Measurements from ENCODE around the gene ZBTB20.

The ZBTB20 gene

DNA sequence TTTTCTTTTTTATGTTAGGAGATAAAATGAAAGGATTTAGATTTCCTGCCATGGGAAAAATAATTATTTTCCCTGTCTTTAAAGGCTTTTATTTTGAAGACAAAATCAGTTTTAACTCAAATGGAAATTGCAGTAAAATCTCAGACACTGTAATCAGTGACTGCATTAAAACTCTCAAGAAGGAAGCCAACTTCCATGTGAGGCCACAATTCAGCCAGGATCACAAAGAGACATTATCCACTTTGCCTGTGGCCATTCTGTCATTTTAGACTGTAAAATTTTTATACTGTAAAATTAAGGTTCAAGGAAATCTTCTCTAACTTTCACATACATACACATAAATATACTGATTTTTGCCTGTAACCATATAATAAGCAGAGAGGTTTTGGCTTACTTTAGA, 549.2 kb downstream of the ZBTB20 start:
- in situ Hi-C loops (cut with HindIII; ENCODE audit: low sequenced_read_pairs), result no loop called here

DNA sequence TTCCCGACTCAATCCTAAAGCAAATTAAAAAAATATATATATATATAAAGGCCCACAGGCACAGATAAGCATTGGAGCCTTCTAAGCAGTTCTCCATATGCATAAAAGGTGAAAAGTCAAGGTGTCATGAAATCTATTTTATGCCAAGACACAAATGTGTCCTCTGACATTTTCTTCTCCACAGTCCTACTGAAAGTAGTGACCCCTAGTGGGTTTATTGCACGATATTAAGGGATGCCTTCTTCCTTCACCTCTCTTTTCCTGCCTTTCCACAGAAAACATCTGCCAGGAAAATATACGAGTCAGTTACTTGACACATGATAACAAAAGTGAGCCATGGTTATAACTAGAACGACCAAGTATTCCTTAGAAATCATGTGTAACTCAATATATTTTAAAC, 550.1 kb downstream of the ZBTB20 start:
- in situ Hi-C loops (cut with HindIII; ENCODE audit: low sequenced_read_pairs), result no loop called here

DNA sequence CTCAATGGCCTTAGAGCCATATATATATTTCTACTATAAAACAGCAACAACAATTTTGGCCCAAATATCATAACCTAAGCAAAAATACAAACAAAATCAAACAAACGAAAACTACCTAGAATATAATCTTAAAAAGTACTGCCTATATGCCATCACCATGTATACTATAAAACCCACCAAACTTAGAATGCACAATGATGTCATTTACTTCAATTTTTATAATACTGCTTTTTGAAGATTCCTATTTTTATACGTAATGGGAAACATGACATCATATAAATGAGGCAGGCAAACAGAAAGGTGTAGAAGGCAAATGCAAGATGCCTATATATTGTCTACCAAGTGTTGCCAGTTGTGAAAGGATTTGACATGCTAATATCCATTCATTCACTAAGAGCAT, 550.9 kb downstream of the ZBTB20 start:
- in situ Hi-C loops (cut with HindIII; ENCODE audit: low sequenced_read_pairs), result no loop called here

DNA sequence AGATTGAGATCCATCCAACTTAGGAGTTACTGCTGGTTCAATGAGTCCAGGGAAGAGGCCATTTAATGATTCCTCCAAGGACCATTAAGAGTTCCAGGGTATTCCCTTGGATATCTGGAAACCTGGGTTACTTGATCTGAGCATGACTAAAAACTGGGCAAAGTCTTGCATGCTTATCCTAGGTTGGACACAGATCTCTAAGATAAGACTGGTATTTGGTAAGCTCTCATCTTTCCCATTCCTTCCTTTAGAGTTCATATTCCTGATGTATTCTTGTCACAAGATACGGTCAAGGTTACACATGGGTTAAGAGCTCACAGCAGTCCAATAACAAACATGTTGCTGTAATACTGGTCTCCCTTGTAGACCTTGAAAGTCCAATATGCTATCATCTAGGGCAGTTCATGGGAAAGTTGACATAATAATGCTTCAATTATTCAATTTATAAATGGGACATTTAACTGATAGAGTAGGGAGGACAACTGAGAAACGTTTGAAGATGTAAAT, 551.5 kb downstream of the ZBTB20 start:
- in situ Hi-C loops (cut with HindIII; ENCODE audit: low sequenced_read_pairs), result no loop called here

DNA sequence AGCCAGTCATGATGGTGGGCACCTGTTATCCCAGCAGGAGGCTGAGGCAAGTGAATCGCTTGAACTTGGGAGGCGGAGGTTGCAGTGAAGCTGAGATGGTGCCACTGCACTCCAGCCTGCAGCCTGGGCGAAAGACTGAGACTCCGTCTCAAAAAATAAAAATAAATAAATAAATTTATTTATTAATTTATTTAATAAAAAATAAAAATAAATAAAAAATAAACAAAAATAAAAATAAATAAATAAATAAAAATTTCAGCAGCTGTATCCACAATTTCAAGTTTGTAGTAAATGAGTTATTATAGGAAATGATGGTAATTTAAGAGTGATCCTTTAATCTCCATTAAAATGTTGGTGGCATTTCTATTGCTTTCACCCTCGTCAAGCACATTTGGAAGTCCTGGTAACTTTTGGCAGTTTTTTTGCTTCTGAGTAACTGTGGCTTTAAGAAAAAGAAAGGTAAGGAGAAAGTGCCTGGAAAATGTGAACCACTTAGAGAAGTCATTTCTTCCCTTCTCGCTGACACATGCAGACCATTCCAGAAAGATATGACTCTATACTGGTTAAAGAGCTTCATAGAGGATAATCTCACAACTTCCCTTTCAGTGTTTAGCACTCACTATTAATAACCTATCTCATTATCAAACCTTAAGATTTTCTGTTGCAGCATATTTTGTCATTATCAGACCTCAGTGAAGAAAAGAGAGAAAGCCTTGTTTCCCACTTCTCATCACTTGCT, 556.6 kb downstream of the ZBTB20 start:
- in situ Hi-C loops (cut with HindIII; ENCODE audit: low sequenced_read_pairs), result no loop called here

DNA sequence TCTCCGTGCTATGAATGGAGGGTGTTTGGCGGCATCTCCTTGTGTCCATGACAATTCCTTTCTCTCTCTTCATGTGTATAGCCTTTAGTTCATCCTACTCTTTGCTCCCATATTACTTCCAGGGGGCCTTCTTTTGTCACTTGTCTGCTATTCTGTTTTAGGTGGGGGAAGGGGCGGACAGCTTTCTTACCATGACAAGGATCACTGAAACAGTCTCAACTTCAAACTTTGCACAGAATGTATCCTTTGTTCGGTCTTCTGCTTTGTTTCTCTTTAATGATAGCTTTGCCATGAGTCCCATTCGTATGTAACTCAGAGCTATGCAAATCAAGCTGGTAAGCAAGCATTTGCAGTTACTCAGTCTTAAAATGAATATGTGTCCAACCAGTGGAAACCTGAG, 559.1 kb downstream of the ZBTB20 start:
- in situ Hi-C loops (cut with HindIII; ENCODE audit: low sequenced_read_pairs), result no loop called here

DNA sequence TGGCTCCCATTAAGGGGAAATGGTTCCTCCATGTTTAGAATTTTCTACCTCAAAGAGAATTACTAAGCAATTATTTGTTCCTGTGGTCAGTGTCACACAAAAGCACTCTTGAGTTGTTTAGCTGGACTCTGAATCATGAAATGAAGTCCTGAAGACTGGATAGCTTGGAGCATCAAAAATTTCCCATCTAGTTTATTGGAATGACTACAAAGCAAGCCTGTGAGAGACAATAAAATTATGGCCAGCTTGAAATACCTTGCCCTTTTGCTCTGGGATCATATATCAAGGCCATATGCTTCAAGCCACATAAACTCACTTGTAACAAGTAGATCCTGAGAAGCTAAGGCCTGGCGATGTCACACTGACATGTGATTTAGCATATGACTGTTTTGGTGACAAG, 561.0 kb downstream of the ZBTB20 start:
- in situ Hi-C loops (cut with HindIII; ENCODE audit: low sequenced_read_pairs), result no loop called here

DNA sequence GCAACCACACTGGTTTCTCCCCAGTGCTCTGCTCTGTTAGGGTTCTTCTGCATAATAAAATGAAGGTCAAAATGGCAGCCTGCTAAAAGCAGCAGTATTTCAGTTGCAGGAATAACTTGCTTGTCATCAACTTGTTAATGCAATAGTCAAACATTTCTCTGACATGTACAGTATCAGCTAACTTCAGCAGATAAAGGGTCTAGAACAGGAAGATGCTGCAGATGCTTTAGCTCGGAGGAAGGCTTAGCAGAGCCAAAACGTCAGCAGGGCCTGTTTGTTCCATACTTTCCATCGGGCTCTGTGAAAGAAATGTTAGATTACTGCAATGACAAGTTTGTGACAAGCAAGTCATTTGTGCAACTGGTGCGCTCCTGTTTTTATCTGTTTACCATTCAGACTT, 561.4 kb downstream of the ZBTB20 start:
- in situ Hi-C loops (cut with HindIII; ENCODE audit: low sequenced_read_pairs), result no loop called here

DNA sequence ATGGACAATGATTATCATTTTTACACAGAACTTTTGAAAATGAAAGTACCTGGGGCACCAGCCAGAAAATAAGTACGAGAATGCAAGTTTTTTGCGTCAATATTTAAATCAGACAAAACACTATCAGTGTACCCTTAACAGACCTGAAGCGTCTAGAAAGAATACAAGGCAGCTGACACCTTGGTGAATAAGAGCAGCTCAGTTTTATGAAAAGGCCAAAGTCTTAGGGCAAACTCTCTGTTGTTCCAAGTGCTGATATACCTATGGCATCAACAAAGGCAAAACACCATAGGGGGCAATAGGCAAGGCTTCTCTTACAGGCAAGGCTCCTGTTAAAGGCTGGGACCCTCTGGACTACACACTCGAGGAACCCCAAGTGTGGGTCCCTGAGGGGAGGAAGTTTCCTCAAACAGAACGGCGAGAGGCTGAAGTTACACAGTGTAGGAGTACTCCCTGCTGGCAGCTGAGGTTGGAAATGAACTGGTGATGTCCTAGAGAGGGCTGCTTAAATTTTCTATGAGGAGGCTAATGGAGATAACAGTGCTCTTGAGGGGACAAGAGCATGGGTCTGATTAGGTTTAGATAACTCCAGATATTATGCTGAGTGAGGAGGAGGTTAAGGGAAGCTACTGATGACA, 562.2 kb downstream of the ZBTB20 start:
- in situ Hi-C loops (cut with HindIII; ENCODE audit: low sequenced_read_pairs), result no loop called here

DNA sequence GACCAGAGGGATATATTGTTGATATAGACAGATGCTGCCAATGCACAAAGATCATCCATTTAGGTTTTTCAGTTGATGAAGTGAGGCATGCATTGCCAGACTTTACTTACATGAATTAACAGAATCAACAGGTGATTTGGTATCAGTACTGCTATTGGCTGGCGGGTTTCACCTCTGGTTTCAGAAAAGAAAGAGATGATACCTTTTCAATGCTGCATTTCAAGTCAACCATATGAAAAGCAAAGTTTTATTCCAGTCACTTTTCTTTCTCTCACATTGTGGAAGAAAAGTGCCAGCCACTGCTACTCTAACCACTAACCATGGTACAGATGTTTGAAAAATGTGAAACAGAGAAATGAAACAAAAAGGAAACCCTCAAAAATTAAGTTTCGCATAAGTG, 564.2 kb downstream of the ZBTB20 start:
- in situ Hi-C loops (cut with HindIII; ENCODE audit: low sequenced_read_pairs), result no loop called here

DNA sequence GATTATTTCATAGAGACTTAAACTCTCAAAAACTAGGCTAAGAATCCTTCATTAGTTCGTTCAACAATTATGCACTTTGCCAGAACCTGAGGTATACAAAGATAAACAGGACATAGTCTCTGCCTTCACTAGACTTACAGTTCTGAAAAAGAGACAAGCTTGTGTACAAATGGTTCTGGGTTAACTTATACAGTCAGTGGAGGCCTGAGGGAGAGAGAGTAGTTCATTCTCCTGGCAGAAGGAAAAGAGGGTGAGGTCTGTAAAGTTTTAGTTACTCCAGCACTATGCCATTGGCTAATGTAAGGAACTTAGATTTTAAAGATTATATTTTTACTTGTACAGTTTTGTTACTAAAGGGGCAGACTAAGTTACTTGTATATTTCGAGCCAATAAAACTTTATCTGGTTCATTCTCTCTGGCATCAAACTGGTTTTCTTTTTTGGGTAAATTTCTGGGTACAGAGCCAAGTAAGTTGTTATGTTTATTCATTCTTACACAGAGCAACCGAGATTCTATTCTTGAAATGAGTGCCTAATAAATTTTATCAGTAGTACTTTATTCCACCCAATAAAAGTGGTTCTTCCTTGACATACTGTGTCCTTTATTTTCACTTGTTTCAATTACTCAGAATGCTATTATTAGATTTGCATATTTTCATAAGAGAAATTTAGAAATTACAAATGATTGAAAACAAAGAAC, 574.6 kb downstream of the ZBTB20 start:
- in situ Hi-C loops (cut with HindIII; ENCODE audit: low sequenced_read_pairs), result no loop called here

DNA sequence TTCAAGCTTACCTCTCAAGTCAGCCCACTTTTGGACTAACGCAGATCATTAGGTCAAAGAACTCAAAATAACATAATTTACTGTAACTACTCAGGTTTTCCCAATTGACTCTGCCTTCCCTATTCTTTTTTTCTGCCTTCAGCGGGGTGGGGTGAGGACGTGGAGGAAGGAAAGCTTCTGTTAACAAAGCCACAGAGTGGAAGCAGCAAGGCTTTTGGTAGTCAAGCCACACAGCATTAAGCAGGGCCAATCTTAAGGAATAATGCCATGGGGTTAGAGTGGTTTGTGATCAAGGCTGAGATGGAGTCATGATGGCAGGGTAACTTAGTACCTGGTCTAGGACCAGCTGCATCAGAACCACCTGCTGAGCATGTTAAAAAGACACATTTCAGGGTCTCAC, 575.7 kb downstream of the ZBTB20 start:
- in situ Hi-C loops (cut with HindIII; ENCODE audit: low sequenced_read_pairs), result no loop called here

DNA sequence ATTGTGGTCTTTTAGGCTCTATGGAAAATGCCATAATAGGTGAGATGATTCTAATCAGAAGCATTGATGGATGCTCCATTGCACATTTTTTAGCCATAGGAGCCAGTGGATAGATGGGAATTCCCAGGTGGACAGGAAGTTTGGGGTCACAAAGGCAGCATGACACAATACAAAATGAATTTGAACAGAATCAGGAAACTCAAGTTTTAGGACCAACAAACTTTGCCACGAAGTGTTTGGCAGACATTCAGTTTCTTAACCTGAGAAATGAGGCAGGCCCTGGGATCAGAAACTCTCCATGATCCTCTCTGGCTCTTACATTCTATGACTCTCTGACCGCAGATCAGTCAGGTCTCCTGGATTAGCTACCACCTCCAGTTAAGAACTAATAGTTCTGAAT, 577.9 kb downstream of the ZBTB20 start:
- in situ Hi-C loops (cut with HindIII; ENCODE audit: low sequenced_read_pairs), result no loop called here

DNA sequence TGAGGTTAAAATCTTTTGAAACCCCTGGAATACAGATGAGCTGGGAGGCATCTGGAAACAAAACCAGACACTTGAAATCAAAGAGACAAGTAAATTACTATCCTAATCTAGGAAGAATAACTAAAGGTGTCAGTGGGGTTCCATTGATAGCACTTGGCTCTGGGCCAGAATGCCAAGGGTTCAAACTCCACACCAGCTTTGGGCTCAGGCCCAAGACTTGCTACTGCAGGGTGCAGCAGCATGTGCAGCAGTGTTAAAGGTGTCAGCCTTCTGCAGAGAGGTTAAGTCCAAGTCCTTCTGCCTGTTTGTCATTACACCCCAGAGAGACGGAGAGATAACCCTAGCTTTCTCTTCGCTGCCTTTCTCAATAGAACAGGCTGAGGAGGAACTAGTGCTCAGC, 579.3 kb downstream of the ZBTB20 start:
- in situ Hi-C loops (cut with HindIII; ENCODE audit: low sequenced_read_pairs), result no loop called here

DNA sequence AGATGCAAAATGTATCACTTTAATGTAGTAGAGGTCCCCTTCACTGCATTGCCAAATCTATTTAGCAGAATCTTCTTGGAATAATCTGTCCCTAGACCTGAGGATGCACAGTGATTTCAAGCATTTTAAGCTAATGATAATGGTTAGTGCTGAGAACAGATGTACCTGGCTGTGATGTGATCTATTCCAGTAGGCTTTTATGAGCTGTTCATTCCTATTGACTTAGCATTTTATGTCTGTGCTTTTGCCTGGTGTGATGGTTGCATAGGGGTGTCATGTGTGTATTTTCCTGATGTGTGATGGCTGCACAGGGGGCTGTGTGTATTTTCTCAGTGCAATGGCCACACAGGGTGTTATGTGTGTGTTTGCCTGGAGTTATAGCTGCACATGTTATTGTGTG, 580.3 kb downstream of the ZBTB20 start:
- in situ Hi-C loops (cut with HindIII; ENCODE audit: low sequenced_read_pairs), result no loop called here

DNA sequence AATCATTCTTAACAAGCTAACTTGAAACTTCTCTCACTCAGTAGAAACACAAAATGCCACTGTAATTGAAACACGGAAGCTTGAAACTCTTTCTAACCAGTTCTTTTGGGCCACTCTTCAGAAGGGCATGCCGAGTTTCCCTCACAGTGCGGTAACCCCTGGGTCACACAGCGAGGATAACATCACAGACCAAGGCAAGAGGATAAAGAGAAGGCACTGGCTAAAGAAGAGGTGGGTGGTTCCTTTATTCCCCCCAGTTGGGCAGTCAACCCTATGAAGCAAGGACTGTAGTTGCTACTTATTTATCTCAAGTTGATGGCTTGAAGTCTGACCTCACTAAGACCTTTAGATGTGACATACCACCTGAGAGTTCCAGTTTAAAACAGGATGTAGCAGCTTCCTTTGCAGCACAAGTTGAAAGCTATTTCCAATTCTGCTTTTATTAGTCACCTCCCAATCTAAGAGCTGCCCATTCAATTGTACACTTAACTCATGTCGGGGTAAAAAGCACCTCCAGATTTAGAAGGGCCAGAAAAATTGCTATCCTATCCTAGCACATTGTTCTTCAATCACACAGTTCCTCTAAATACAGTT, 580.8 kb downstream of the ZBTB20 start:
- in situ Hi-C loops (cut with HindIII; ENCODE audit: low sequenced_read_pairs), result no loop called here

DNA sequence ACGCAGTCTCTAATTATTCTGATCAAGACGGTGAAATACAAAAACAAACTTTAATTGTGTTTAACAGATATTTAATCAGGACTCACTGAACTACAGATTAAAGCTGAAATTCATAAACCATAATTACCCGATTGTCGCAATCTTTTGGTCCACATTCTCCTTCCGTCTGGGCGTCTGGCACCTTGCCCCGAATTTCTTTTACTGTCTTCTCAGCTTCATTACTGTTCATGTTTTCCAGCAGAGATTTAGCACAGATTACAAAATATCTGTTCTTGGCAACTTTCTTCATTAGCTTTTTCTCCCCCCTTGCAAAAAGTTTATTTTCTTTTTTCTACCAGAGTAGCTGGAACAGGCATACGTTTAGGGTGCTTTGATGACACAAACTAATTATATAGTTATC, 581.9 kb downstream of the ZBTB20 start:
- in situ Hi-C loops (cut with HindIII; ENCODE audit: low sequenced_read_pairs), result no loop called here

DNA sequence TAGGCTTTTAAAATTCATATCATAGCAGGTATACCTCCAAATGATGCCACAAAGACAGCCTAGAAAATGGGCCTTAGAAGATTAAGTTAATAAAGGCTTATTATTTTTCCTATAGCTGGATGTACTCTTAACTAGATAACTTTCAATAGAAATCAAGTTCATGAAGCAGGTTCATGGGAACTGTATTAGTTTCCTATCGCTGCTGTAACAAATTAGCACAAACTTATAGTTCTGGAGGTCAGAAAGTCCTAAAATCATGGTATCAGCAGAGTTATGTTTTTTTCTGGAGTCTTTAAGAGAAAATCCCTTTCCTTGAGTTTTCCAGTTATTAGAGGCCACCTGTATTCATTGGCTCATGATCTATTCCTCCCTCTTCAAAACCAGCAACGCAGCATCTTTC, 583.4 kb downstream of the ZBTB20 start:
- in situ Hi-C loops (cut with HindIII; ENCODE audit: low sequenced_read_pairs), result no loop called here

DNA sequence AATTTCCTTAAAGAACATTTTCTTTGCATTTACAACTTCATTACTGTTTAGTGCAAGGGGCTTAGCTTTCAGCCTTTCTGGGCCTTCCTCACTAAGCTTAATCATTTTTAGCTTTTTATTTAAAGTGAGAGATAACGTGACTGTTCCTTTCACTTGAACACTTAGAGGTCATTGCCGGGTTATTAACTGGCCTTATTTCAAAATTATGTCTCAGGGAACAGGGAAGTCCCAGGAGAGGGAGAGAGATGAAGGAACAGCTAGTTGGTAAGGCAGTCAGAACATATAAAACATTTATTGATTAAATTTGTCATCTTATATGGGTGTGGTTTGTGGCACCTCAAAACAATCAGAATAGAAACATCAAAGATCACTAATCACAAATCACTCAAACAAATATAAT, 584.5 kb downstream of the ZBTB20 start:
- in situ Hi-C loops (cut with HindIII; ENCODE audit: low sequenced_read_pairs), result no loop called here

DNA sequence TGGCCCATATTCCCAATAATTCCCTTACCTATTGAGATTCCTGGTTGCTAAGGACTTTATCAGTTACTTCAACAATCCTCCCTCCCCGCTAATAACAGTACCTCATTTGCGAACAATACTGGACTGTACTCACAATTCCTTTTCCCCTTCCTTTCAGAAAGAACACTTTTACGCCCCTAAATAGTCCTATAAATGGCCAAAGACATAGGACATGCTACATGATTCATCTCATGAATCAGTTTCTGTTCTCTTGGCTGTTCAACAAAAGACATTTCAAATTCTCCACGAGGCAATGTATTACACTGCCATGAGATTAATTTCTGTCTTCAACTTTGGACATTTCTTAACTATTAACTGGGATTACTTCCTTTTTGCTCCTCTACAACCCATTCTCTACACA, 588.8 kb downstream of the ZBTB20 start:
- in situ Hi-C loops (cut with HindIII; ENCODE audit: low sequenced_read_pairs), result no loop called here

DNA sequence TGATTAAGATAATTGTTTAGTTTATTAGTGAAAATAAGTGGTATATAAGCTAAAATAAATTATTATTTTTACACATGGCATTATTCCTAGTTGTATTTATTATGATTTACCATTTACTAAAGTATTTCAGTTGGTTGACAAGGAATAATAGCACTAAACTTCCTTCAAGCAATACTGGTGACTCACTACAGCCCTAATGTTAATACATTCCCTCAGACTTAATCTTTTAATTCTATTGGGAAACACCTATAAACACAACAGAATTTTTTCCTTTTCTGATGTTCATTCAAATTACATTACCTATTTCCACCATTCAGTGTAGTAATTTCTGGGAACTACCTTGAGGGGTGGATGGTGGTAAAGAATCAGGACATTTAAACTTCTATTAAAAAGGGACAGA, 589.3 kb downstream of the ZBTB20 start:
- in situ Hi-C loops (cut with HindIII; ENCODE audit: low sequenced_read_pairs), result no loop called here

All from DLD1 (cell line).